ENCODE results near the gene WFIKKN1. TPM values are rescaled to one million over a fixed set of nuclear protein-coding genes. Genes with fewer than 3 reads are reported as not detected.

Gene WFIKKN1
- polyA plus RNA-seq, 1 donor from 2014 or later = not detected

DNA sequence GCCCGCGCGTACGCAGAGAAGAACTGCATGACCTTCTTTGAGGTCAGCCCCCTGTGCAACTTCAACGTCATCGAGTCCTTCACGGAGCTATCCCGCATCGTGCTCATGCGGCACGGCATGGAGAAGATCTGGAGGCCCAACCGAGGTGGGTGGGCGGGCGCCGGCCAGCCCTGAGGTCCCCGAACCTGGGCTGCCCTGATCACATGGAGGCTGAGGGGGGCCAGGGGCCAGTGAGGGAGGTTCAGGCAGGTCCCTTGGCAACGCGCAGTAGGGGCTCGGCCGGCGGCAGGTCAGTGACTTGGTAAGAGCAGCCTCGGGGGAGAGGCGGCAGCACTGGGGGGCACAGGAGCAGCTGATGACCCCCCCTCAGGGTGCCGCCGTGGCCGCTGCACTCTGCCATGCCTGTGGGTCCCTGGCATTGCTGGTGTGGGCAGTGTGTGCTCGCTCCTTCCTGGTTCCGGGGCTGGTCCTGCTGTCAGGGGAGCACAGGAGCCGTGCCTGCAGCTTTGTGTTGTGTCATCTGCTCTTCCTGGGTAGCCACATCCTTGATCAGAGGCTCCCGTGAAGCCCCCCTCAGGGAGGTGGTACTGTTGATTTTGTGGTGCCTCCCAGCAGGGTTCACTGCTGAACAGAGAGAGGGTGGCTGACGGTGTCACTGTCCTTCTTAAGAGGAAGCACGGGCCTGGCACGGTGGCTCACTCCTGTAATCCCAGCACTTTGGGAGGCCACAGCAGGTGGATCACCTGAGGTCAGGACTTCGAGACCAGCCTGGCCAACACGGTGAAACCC is 4.6 kb upstream of the WFIKKN1 start:
- no peak overlapping the region for H3K27ac Mint-ChIP-seq
- peaks cover 0 to 2% (median 0%) of the 10 kb centered on the region in 3 donors for H3K4me1 Mint-ChIP-seq
- no peak overlapping the region for H3K4me3 Mint-ChIP-seq
- no peaks in the 10 kb centered on the region for H3K27me3 Mint-ChIP-seq
- peaks cover 2% of the 10 kb centered on the region for H3K36me3 Mint-ChIP-seq
- H3K9me3 Mint-ChIP-seq = no peaks in the 10 kb centered on the region

DNA sequence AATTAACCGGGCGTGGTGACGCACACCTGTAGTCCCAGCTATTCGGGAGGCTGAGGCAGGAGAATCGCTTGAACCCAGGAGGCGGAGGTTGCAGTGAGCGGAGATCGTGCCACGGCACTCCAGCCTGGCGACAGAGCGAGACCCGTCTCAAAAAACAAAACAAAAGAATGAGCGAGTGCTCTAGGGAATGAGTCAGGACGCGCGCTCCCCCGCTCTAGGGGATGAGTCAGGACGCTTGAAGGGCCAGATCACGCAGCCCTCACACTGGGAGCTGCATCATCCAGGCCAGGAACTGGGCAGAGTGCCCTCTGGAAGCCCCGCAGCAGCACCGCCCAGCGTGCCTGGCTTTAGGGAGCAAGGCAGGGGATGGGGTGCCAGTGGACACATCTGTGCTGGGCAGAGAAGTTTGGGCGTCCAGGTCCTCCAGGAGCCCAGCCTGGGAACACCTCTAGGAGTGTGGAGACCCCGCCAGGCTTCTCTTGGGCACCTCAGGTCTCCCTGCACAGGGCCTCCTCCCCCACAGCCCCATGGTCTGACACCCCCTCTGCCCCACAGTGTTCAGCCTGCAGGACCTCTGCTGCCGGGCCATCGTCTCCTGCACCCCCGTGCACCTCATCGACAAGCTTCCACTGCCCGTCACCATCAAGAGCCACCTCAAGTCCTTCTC is 3.9 kb upstream of the WFIKKN1 start:
- Mint-ChIP-seq H3K27ac (peak overlapping the region in 1 of 3 donors; percentile 21), H3K36me3 (peaks cover 2% of the 10 kb centered on the region), H3K4me1 (peaks cover 0 to 2% (median 0%) of the 10 kb centered on the region in 3 donors), H3K9me3 (no peaks in the 10 kb centered on the region), H3K27me3 (no peaks in the 10 kb centered on the region), H3K4me3 (peak overlapping the region in 1 of 4 donors; percentile 28)

- Mint-ChIP-seq H3K36me3 (peaks cover 2% of the 10 kb centered on the region), H3K27me3 (no peaks in the 10 kb centered on the region), H3K9me3 (no peaks in the 10 kb centered on the region), H3K4me1 (peaks cover 0 to 2% (median 0%) of the 10 kb centered on the region in 3 donors), H3K27ac (no peak overlapping the region), H3K4me3 (no peak overlapping the region)
These were observed 3.1 kb upstream of the WFIKKN1 start for GRCh38 chr16:627454-628239.

DNA sequence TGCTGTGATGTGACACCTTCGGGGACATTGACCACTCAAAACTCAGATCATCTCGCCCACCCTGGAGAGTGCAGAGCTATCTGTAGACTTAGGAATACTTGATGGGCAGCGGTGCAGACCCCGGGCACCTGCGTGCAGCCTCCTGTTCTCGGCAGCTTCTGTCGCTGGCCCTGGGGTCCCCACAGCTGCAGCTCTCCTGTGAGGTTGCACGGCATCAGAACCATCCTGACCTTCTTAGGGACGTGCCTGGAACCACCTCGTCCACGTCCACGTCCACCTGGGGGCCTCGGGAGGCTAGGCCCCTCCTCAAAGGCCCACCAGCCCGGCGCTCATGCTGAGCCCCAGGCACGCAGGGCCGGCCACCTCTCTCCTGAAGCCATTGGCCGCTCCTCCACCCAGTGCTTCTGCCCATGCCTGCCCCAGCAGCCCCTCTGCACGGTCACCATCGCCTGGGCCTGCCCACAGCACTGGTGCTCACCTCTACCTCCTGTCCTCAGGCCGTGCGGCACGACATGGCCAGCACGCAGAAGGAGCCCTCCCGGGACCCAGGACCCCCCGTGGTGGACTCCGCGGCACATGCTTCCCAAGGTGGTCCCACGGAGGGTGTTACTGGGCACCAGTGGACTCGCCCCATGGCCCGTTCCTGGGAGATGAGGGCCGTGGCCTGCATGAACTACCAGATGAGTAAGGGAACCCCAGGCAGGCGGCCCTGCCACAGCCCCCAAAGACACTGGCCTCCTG is 2.3 kb upstream of the WFIKKN1 start:
- Mint-ChIP-seq H3K4me1 (peaks cover 0 to 2% (median 0%) of the 10 kb centered on the region in 3 donors), H3K4me3 (no peak overlapping the region), H3K27me3 (no peaks in the 10 kb centered on the region), H3K36me3 (peaks cover 2% of the 10 kb centered on the region), H3K9me3 (no peaks in the 10 kb centered on the region), H3K27ac (peak overlapping the region in 2 of 3 donors; percentile 51 to 63)

DNA sequence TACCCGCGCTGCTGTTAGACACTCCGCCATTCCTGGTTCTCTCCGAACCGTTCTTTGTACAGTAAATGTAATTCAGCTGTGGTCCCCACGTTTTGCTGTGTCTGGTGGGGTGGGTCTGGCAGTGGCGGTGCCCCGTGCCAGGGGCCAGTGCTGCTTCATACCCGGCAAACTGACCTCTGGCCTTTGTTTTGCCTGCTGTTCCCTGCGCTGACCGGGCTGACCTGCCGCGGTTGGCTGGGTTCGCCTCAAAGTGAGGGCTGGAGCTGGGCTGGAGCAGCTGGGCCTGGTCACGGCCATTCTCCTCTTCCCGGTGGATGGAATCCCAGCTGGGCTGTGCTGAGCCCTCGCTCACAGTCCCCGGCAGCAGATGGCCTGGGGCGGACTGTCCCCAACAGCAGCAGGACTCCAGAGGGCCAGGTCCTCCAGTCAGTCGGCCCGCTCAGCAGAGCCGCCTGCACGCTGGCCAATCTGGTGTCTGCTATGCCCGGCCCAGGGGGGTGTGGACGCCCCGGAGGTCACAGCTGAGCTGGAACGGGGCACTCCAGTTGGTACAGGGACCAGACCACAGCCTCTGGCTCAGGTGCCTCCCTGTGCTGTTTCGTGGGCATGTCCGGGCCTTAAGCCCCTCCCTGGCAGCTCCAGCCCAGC is 1.5 kb upstream of the WFIKKN1 start:
- peak overlapping the region in 2 of 3 donors; percentile 51 to 63 for H3K27ac Mint-ChIP-seq
- no peaks in the 10 kb centered on the region for H3K9me3 Mint-ChIP-seq
- H3K36me3 Mint-ChIP-seq = peaks cover 2% of the 10 kb centered on the region
- no peak overlapping the region for H3K4me3 Mint-ChIP-seq
- peaks cover 0 to under 1% (median 0%) of the 10 kb centered on the region in 3 donors for H3K4me1 Mint-ChIP-seq
- no peaks in the 10 kb centered on the region for H3K27me3 Mint-ChIP-seq

DNA sequence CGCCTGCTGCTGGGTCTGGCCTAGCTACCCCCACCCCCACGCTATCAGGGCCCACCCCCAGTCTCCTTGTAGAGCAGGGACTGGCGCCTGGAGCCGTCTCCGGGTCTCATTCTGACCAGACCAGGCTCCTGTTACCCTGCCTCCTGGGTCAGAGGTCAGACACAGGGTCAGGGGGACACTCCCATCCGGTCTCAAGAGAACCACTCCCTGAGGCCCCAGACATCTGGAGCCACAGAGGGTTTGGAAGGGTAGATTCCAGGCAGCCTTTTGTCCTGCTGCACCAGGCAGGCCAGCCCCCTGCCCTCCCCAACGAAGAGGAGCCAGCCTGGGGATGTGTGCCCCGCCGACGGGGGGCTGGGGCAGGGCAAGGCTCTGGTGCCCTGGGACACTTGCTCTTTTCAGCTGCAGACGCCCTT is 944 bp upstream of the WFIKKN1 start:
- Mint-ChIP-seq H3K4me1 (peaks cover 0 to 2% (median 0%) of the 10 kb centered on the region in 3 donors), H3K36me3 (peaks cover 2% of the 10 kb centered on the region), H3K9me3 (no peaks in the 10 kb centered on the region), H3K27me3 (no peaks in the 10 kb centered on the region), H3K27ac (no peak overlapping the region), H3K4me3 (no peak overlapping the region)

- Mint-ChIP-seq H3K36me3 (peaks cover 2% of the 10 kb centered on the region), H3K27ac (no peak overlapping the region), H3K4me1 (peaks cover 0 to 5% (median 0%) of the 10 kb centered on the region in 3 donors), H3K4me3 (no peak overlapping the region), H3K27me3 (no peaks in the 10 kb centered on the region), H3K9me3 (no peaks in the 10 kb centered on the region)
These were observed 453 bp upstream of the WFIKKN1 start for GRCh38 chr16:630249-630814.

DNA sequence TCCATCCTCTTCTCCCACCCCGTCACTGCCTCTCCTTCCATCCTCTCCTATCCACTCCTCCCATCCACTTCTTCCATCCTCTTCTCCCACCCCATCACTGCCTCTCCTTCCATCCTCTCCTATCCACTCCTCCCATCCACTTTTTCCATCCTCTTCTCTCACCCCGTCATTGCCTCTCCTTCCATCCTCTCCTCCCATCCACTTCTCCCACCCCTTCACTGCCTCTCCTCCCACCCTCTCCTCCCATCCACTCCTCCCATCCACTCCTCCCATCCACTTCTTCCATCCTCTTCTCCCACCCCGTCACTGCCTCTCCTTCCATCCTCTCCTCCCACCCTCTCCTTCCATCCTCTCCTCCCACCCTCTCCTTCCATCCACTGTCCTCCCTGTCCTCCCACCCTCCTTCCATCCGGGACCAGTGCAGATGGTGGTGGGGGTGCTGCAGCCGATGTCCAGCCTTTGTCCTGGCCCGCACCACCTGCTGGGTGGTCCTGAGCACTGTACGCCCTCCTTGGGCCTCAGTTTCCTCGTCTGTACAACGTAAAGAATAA is 1.1 kb downstream of the WFIKKN1 start:
- Mint-ChIP-seq H3K27ac (no peak overlapping the region), H3K36me3 (no peaks in the 10 kb centered on the region), H3K27me3 (peaks cover 3% of the 10 kb centered on the region), H3K4me3 (peak overlapping the region in 1 of 4 donors; percentile 12), H3K9me3 (peaks cover 0 to 2% (median 0%) of the 10 kb centered on the region in 3 donors), H3K4me1 (peaks cover 0 to 6% (median 5%) of the 10 kb centered on the region in 3 donors)

GRCh38 chr16:632486-633335 is 1.9 kb downstream of the WFIKKN1 start:
- Mint-ChIP-seq H3K9me3 (peaks cover 0 to 2% (median 0%) of the 10 kb centered on the region in 3 donors), H3K36me3 (no peaks in the 10 kb centered on the region), H3K4me3 (no peak overlapping the region), H3K4me1 (peaks cover 0 to 9% (median 6%) of the 10 kb centered on the region in 3 donors), H3K27ac (no peak overlapping the region), H3K27me3 (peaks cover 3% of the 10 kb centered on the region)

DNA sequence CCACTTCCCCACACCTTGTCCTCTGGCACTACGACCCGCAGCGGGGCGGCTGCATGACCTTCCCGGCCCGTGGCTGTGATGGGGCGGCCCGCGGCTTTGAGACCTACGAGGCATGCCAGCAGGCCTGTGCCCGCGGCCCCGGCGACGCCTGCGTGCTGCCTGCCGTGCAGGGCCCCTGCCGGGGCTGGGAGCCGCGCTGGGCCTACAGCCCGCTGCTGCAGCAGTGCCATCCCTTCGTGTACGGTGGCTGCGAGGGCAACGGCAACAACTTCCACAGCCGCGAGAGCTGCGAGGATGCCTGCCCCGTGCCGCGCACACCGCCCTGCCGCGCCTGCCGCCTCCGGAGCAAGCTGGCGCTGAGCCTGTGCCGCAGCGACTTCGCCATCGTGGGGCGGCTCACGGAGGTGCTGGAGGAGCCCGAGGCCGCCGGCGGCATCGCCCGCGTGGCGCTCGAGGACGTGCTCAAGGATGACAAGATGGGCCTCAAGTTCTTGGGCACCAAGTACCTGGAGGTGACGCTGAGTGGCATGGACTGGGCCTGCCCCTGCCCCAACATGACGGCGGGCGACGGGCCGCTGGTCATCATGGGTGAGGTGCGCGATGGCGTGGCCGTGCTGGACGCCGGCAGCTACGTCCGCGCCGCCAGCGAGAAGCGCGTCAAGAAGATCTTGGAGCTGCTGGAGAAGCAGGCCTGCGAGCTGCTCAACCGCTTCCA is 2.7 kb downstream of the WFIKKN1 start:
- H3K4me3 Mint-ChIP-seq = peak overlapping the region in 1 of 4 donors; percentile 52
- H3K9me3 Mint-ChIP-seq = peaks cover 0 to 2% (median 0%) of the 10 kb centered on the region in 3 donors
- H3K4me1 Mint-ChIP-seq = peaks cover 0 to 10% (median 6%) of the 10 kb centered on the region in 3 donors
- no peak overlapping the region for H3K27ac Mint-ChIP-seq
- no peaks in the 10 kb centered on the region for H3K36me3 Mint-ChIP-seq
- H3K27me3 Mint-ChIP-seq = peaks cover 3% of the 10 kb centered on the region

DNA sequence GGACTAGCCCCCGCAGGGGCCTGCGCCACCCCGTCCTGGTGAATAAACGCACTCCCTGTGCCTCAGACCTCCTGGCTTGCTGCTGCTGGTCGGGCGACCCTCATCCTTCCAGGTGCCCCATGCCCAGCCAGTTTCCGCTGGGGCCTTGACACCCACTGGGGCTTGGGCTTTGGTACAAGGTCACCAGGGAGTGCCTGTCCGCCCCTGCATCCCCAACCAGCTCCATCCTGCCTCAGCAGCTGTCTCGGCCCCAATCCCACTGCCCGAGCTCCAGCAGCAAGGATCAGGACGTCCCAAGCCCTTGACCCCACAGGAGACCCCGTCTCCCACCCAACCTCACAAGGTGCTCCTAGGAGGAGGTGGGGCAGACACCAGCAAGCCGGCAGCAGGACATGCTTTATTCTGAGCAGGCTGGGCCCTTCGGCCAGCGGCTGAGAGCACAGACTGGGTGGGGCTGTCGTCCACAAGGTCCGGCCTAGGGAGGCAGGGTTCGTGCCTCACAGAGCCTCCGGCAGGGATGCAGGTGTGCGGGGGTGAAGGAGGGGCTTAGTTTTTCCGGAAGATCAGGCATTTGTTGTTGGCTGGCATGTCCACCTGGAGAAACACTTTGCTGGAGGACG is 3.4 kb downstream of the WFIKKN1 start:
- Mint-ChIP-seq H3K9me3 (peaks cover 0 to 2% (median 0%) of the 10 kb centered on the region in 3 donors), H3K4me3 (peak overlapping the region in 2 of 4 donors; percentile 52 to 70), H3K4me1 (peaks cover 4 to 14% (median 10%) of the 10 kb centered on the region in 3 donors), H3K36me3 (no peaks in the 10 kb centered on the region), H3K27me3 (peaks cover 3% of the 10 kb centered on the region), H3K27ac (peak overlapping the region in 2 of 3 donors; percentile 31 to 71)

- Mint-ChIP-seq H3K27me3 (peaks cover 3% of the 10 kb centered on the region), H3K9me3 (peaks cover 0 to 2% (median 0%) of the 10 kb centered on the region in 3 donors), H3K4me1 (peaks cover 10 to 19% (median 13%) of the 10 kb centered on the region in 3 donors), H3K4me3 (peak overlapping the region; percentile 25 to 83 (median 46)), H3K36me3 (no peaks in the 10 kb centered on the region), H3K27ac (peak overlapping the region in 1 of 3 donors; percentile 71)
These were observed 4.2 kb downstream of the WFIKKN1 start for GRCh38 chr16:634996-635395.
